Upper lobe of left lung (tissue), 4 donors: ENCODE measurements around the gene GLO1.

Source experiments
- CTCF ChIP-seq, 6 experiments: fragments of 450-650 bp in 4 of 6; fragments of 200-600 bp in 2 of 6; sonication (generic) in 2 of 6; IDR thresholded peaks; one replicate each; pipeline ENCODE4 v1.5.1; 2016 to 2019; ENCODE audit warnings: antibody characterized with exemption in 6 of 6
- EP300 ChIP-seq, 4 donors: sonication (generic); formaldehyde crosslinking; IDR thresholded peaks; one replicate each; pipeline ENCODE4 v1.5.1; 2017; ENCODE audit warnings: antibody characterized with exemption in 4 of 4, control low read depth in 2 of 4
- POLR2A ChIP-seq, 4 donors: fragments of 450-650 bp; IDR thresholded peaks; one replicate each; pipeline ENCODE4 v1.5.1; 2016 to 2017; ENCODE audit warnings: antibody characterized with exemption in 4 of 4, mild to moderate bottlenecking in 2 of 4
- POLR2AphosphoS5 ChIP-seq, 2 donors: sonication (generic); formaldehyde crosslinking; IDR thresholded peaks; one replicate each; pipeline ENCODE4 v1.5.1; 2017; ENCODE audit warnings: antibody characterized with exemption in 2 of 2

DNA sequence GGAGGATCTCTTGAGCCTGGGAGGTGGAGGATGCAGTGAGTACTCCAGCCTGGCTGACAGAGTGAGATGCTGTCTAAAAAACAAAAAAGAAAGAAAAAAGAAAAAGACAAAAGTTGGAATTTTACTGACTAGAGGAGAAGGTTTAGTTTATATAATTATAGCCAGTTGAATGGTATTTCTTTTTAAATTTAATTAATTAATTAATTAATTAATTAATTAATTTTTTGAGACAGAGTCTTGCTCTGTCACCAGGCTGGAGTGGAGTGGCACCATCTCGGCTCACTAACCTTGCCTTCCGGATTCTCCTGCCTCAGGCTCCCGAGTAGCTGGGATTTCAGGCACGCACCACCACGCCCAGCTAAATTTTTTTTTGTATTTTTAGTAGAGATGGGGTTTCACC lies 20.8 kb upstream of the GLO1 start:
- TF ChIP-seq POLR2A (IDR thresholded peaks at IDR 0.05) (no peak), CTCF (IDR thresholded peaks at IDR 0.05) (no peak), EP300 (IDR thresholded peaks at IDR 0.05) (no peak), POLR2AphosphoS5 (IDR thresholded peaks at IDR 0.05) (no peak)
